OCI-M1 (cell line): ENCODE results near the gene BTBD1.
A peak's percentile ranks its signal among the peaks of the same experiment; 100 is the strongest.

ENCODE experiments used
- DNase-seq: peaks from one replicate; lab custom pipeline; 2025; lab: John Stamatoyannopoulos, UW

BTBD1 gene

DNA sequence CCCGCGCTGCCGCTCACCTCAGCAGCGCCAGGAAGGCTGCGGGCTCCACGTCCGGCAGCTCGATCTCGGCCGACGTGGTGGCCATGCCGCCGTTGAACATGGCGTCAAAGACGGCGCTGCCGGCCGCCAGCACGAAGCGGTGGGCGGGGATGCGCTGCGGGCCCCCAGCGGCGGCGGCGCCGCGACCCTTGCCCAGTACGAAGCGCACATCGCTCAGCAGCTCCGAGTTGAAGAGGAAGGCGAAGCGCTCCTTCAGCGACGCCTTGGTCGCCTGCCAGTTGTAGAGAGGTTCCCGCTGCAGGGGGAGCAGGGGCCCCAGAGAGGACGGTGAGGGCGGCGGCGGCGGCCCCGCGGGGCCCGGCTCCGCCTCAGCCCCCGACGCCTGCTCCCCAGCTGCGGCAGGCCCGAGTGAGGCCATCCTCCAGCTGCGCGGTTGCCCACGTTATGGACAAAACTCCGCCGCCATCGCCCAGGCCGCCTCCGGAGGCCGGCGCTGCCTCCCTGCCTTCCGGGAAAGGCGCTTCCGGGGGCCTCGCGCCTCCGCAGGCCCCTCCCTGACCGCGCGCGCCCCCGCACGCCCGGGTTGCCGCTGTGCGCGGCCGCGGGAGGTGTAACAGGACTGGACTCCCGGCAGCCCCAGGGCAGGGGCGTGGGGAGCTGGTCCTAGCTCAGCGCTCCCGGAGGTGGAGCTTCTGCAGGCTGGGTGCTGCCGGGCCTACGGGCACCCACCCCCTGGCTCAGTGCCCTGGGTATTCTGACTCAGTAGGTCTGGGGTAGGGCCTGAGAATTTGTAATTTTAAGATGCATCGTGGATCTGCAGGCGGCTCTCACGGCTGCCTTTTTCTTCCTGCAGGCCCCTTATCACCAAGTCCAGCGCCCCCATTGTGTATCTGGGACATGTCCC is at the start of gene BTBD1:
Gene BTBD1, minus strand, starts transcription at position 519 of the 904 bp plus-strand sequence. Its CDS starts 101 bp downstream, at position 418.
- DNase-seq, result peak; percentile 95

DNA sequence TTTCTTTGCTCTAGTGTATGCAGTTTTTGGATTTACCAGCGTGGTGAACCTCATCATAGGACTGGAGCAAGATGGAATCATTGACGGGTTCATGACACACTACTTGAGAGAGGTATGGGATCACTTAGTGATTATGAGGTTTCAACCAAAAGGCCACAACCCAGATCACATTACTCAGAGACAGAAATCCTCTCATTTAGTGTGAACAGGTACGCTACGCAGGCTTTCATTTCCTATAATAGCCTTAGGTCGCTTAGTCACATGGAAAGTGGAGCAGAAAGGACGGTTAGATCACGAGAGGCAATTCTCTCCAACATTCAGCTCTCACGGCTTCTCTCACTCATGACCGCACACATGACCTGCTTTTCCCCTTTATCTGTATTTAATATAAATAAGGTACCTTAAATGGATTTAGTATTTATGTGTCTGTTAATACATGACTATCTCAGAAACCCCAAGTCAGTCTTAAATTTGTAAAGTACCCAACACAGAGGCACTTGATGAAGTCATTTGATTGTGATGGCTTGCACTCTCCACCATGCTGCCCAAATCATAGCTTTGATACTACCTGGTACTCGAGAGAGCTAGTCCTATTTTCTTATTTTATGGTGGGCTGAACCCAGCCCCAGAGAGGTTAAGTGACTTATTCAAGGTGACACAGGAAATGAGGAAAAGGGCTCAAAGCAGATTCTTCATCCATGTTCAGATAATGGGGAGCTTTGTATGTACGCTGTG is 48.9 kb upstream of the BTBD1 start:
- DNase-seq, result no peak

- no peak for DNase-seq
Measured at GRCh38 chr15:83115410-83115809, 48.4 kb upstream of the BTBD1 start.

DNA sequence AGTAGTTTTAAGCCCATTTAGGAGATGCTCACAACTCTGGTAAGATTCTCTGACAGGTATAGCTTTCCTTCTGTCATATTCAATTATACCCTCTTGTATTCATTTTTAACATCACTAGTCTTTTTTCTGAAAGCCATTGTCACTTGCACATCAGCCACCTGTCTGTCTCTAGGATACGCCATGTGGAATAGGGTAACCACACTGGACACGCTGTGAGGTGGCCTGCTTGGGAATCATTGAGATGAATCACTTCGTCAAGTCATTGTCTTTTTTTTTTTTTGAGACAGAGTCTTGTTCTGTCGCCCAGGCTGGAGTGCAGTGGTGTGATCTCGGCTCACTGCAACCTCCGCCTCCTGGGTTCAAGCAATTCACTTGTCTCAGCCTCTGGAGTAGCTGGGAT is 47.8 kb upstream of the BTBD1 start:
- DNase-seq, result no peak

DNA sequence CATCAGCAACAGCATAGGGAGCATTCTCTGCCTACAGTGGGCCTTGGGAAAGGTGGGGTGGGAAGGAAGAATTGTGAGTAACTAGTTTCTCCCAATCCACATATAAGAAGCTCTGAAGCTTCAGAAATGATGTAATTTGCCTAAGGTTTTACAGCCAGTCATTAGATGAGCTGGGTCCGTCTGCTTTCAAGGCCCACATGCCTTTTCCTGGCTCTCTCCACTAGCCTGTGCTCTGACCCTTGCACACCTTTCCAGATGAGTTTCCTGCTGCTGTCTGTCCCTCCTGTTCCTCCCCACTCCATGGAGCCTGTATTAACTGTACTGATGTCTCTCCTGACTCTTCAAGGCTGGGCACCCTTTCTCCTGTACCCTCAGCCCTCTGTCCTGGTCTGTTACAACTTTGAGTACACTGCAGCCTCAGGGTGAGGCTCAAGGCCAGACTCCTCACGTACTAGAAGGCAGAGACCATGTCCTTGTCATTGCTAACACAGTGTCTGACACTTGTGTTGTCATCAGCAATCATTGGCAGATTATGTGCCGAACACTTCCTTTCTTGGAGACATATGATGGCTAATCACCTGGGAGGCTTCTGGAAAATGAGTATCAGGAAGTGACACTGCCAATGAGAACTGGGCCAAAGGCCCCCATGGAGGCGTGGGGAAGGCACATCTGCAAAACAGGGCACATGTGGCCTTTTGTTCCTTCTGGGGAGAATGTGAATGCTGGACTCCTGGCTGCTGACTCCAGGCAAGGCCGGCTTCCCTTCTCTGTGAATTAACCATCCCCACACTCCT is 47.0 kb upstream of the BTBD1 start:
- DNase-seq, result no peak

GRCh38 chr15:83112956-83113299 is 45.9 kb upstream of the BTBD1 start:
- DNase-seq, result no peak

GRCh38 chr15:83112233-83112955 is 45.3 kb upstream of the BTBD1 start:
- no peak for DNase-seq

DNA sequence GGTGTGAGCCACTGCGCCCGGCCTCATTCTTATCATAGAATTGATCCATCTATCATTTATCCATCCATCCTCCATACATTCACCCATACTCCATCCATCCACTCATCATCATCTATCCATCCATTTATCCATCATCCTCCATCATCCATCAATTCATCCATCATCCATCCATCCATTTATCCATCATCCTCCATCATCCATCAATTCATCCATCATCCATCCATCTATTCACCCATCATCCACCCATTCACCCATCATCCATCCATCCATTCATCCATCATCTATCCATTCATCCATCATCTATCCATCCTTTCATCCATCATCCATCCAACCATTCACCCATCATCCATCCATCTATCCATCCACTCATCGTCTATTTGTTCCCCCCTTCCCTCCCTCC is 44.1 kb upstream of the BTBD1 start:
- no peak for DNase-seq

GRCh38 chr15:83110381-83110780 is 43.3 kb upstream of the BTBD1 start:
- no peak for DNase-seq

DNA sequence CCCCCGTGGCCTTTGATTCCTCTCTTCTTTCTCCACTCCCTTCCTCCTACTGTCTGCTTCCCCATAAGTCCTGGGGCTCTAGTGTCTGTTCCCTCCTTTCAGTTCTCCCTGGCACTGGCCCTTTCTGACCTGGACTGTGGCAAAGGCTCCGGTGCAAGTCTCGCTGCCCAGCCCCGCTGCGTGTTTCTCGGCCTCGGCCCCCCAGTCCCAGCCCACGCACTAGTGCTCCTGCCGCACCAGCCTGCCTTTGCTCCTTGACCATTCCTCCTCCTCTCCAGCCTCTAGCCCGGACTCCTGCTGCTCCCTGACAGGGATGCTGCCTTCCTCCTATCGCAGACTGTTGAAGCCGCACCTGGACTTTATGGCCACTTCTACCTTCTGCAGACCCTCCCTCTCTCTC is 42.5 kb upstream of the BTBD1 start:
- DNase-seq, result no peak

DNA sequence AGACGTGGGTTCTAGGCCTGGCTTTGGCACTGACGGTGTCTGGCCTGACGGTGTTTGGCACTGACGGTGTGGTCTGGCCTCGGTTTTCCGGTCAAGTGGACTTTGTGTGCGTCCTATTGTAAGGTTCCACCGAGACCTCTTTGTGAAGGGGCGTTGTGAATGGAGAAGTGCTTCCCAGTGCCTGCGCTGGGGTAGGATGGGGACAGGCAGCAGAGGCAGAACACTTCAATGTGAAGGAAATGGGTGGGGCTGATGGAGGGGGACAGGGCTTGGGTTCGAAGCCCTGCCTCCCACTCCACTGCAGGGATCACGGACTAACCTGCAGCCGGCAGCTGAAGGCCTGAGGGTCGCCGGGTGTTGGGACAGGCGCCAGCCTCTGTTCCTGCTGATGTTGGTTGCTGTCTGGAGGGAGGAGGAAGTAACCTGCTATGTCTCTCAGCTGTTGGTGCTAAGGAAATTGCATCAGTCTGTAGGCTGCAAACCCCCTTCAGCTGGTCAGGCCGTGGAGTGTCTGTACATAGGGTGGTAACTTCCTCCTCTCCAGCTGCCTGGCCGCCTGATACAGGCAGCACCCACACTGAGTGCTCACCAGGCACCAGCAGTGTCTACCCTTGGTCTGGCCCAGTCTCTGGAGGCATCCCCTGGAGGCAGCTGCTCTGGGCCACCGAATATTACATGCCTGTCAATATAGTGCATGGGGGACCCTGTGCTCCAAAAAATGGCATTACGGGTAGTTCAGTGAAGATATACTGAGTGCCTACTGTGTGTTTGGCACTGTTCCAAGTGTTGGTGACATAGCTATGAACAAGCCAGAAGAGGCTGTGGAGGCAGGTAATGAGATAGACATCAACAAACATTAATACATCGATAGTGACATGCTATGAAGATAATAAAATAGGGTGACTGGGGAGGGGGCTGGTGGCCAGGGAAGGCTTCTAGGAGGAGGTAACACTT is 41.5 kb upstream of the BTBD1 start:
- peak; percentile 95 for DNase-seq

- DNase-seq, result no peak
Measured at GRCh38 chr15:83107841-83108181, 40.8 kb upstream of the BTBD1 start.

DNA sequence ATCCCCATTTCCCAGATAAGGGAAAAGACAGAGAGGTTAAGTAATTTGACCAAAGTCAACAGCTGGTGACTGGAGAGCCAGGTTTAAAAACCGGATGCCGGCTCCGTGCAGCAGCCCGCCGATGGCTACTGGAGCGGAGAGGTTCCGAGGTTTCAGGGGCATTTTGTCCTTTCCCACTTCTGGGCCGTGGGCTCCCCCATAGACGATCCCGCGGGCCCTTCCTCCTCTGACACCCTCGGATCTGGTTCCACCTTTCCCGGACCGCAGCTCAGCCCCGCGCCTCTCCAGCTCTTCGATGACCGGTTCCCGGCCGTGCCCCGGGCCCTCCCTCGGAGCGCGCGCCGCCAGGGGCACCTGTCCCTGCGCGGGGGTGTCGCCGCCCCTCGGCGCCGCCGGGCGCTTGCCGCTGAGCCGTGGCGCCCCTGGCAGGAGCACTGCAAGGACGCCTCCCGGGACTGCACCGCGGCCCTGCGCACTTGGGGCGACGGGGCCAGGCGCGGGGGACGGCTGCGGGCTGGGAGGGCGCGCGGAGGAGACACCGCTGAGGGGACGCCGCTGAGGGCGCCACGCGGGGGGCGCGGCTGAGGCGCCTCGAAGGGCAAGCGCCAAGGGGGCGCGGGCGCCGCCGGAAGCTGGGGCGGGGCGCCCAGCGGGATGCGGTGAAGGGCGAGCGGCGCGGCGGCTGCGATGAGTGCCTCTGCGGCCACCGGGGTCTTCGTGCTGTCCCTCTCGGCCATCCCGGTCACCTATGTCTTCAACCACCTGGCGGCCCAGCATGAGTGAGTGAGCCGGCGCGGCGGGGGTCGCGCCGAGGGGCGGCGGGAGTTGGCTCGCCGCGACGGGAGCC is 40.2 kb upstream of the BTBD1 start, which contains the start of gene TM6SF1:
Gene TM6SF1, plus strand, starts transcription at position 652 of the 847 bp plus-strand sequence. Its CDS starts 36 bp downstream, at position 688.
- peak; percentile 79 for DNase-seq

- peak; percentile 56 for DNase-seq
Measured at GRCh38 chr15:83105440-83105839, 38.4 kb upstream of the BTBD1 start.

DNA sequence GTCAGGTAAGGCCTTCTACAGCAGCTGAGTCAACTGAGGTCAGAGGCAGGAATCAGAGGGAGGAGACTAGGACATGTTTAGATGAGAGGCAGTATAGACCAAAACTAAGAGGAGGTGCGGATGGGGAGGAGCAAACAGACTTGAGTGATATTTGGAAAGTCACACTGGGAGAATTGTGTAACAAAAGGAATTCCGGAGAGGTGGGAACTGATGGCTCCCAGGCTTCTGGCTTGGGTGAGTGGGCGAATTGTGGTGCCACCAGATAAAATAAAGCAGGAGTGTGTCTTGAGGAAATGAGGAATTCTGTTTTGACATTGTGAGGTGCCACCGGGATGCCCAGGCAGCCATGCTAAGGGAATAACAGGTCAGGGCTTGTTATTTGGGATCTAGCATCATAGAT is 37.1 kb upstream of the BTBD1 start:
- no peak for DNase-seq

DNA sequence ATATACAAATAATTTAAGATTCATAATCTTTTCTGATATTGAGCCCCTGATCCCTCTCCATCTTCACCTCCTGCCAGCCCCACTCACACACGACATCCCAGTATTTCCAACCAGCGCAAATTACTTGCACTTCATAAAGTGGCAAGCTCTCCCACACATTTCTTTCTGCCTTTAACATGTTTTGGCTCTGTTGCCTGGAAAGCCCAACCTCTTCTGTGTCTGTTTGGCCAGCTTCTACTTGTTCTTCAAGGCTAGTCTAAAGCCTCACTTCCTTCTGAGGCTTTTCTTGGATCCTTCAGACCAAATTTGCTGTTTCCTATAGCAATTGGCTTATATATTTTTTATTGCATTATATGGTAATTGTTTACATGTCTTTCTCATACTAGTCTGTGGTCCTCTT is 35.3 kb upstream of the BTBD1 start:
- DNase-seq, result no peak

- no peak for DNase-seq
Measured at GRCh38 chr15:83100097-83100646, 33.1 kb upstream of the BTBD1 start.

GRCh38 chr15:83099290-83099689 is 32.2 kb upstream of the BTBD1 start:
- peak; percentile 17 for DNase-seq

DNA sequence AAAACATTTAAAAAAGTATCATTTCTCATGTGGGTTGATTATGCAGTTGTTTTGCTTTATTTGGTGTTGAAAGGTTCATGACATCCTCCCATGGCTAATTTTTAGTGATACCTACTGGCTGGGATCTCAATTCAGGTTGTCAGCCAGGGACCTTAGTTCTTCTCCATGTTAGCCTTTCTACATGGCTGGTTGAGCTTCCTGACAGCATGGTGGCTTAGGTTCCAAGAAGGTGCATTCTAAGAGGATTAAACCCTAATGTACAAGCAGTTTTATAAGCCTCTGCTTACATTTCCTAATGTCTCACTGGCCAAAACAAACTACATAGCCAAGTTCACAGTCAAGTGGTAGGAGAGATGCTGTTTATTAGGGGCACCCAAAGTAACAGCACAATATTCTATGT is 31.0 kb upstream of the BTBD1 start:
- no peak for DNase-seq
